Neuronal stem cell (in vitro differentiated cells): ENCODE measurements around the gene PDE6A.
A peak's percentile ranks its signal among the peaks of the same experiment; 100 is the strongest.

Source experiments
- DNase-seq: peaks from one replicate; pipeline ENCODE4 v3.0.0-alpha.2; 2013; ENCODE audit warnings: low spot score
- H2AFZ ChIP-seq: one replicate; pipeline ENCODE4 v1.6.1; 2013; ENCODE audit warnings: mild to moderate bottlenecking, low read length, inconsistent platforms
- H2AK5ac ChIP-seq: 2 replicates; pipeline ENCODE4 v1.6.1; 2013; ENCODE audit warnings: low read depth, mild to moderate bottlenecking, inconsistent platforms, low read length, moderate library complexity, mixed read lengths
- H2BK120ac ChIP-seq: 2 replicates; pipeline ENCODE4 v1.6.1; 2013; ENCODE audit warnings: low read depth, mild to moderate bottlenecking, inconsistent platforms, low read length, moderate library complexity, mixed read lengths
- H2BK12ac ChIP-seq: one replicate; pipeline ENCODE4 v1.6.1; 2013; ENCODE audit warnings: low read length, inconsistent platforms
- H2BK15ac ChIP-seq: 2 replicates; pipeline ENCODE4 v1.6.1; 2013; ENCODE audit warnings: mild to moderate bottlenecking, low read length, inconsistent platforms, mixed read lengths
- H2BK5ac ChIP-seq: one replicate; pipeline ENCODE4 v1.6.1; 2013; ENCODE audit warnings: inconsistent platforms, mild to moderate bottlenecking, low read length, moderate library complexity
- H3K14ac ChIP-seq: one replicate; pipeline ENCODE4 v1.6.1; 2013; ENCODE audit warnings: low read length, inconsistent platforms
- H3K18ac ChIP-seq: 2 replicates; pipeline ENCODE4 v1.6.1; 2013; ENCODE audit warnings: low read length, inconsistent platforms
- H3K23ac ChIP-seq: 2 replicates; pipeline ENCODE4 v1.6.1; 2013; ENCODE audit warnings: low read depth, mild to moderate bottlenecking, mixed read lengths, low read length, inconsistent platforms; ENCODE audit not compliant: poor library complexity
- H3K27ac ChIP-seq: replicated peaks from 3 replicates; pipeline ENCODE4 v1.5.1; 2013; ENCODE audit warnings: low read length, inconsistent platforms
- H3K27me3 ChIP-seq, 3 experiments: 2 replicates each; pipeline ENCODE4 v1.6.1; 2013; ENCODE audit warnings: low read length in 3 of 3, mild to moderate bottlenecking in 2 of 3, inconsistent platforms in 1 of 3, low read depth in 1 of 3, mixed read lengths in 1 of 3, moderate library complexity in 1 of 3; ENCODE audit not compliant: control insufficient read depth in 3 of 3, insufficient read depth in 3 of 3
- H3K36me3 ChIP-seq, 2 donors: replicated peaks in 1 of 2; 2 replicates each; pipeline ENCODE4 v1.6.1; 2013; ENCODE audit warnings: low read length in 2 of 2; ENCODE audit not compliant: control insufficient read depth in 2 of 2, insufficient read depth in 2 of 2
- H3K4ac ChIP-seq: 2 replicates; pipeline ENCODE4 v1.6.1; 2013; ENCODE audit warnings: inconsistent platforms, mild to moderate bottlenecking, low read length, moderate library complexity
- H3K4me1 ChIP-seq, 2 donors: 1 replicate in 1 of 2; 2 replicates in 1 of 2; pipeline ENCODE4 v1.6.1; 2013; ENCODE audit warnings: low read length in 2 of 2, low read depth in 1 of 2; ENCODE audit not compliant: control insufficient read depth in 2 of 2, insufficient read depth in 1 of 2
- H3K4me2 ChIP-seq: one replicate; pipeline ENCODE4 v1.6.1; 2013; ENCODE audit warnings: mild to moderate bottlenecking, low read length, inconsistent platforms; ENCODE audit not compliant: insufficient read depth, poor library complexity, severe bottlenecking
- H3K4me3 ChIP-seq, 2 donors: 2 replicates each; pipeline ENCODE4 v1.5.1; 2013; ENCODE audit warnings: low read length in 2 of 2, mild to moderate bottlenecking in 2 of 2, inconsistent platforms in 1 of 2, moderate library complexity in 1 of 2
- H3K79me1 ChIP-seq: one replicate; pipeline ENCODE4 v1.6.1; 2013; ENCODE audit warnings: low read depth, mild to moderate bottlenecking, inconsistent platforms, low read length, moderate library complexity
- H3K9ac ChIP-seq: one replicate; pipeline ENCODE4 v1.6.1; 2013; ENCODE audit warnings: mild to moderate bottlenecking, low read depth, low read length, inconsistent platforms; ENCODE audit not compliant: poor library complexity
- H3K9me3 ChIP-seq, 2 donors: replicated peaks in 1 of 2; 2 replicates each; pipeline versions ENCODE3 to v1.6.1; 2013; ENCODE audit warnings: low read length in 2 of 2, mild to moderate bottlenecking in 2 of 2, inconsistent platforms in 1 of 2, low read depth in 1 of 2, mixed read lengths in 1 of 2, moderate library complexity in 1 of 2; ENCODE audit not compliant: control insufficient read depth in 2 of 2, insufficient read depth in 1 of 2
- H4K8ac ChIP-seq: one replicate; pipeline ENCODE4 v1.6.1; 2013; ENCODE audit warnings: low read depth, mild to moderate bottlenecking, inconsistent platforms, low read length, moderate library complexity
- H4K91ac ChIP-seq: one replicate; pipeline ENCODE4 v1.6.1; 2013; ENCODE audit warnings: low read length, low read depth, mild to moderate bottlenecking, inconsistent platforms; ENCODE audit not compliant: poor library complexity
- WGBS, 2 donors: extraction: QIAGEN DNeasy Blood & Tissue Kit; methylation state at CpG; one replicate each; pipeline ENCODE4 v1.1.7; 2013; ENCODE audit warnings: missing lambda C conversion rate in 2 of 2, mixed read lengths in 1 of 2; ENCODE audit not compliant: insufficient read length in 2 of 2, insufficient replicate concordance in 1 of 2; ENCODE audit errors: extremely low coverage in 2 of 2; 5-methylcytosine and 5-hydroxymethylcytosine counted together

PDE6A gene

DNA sequence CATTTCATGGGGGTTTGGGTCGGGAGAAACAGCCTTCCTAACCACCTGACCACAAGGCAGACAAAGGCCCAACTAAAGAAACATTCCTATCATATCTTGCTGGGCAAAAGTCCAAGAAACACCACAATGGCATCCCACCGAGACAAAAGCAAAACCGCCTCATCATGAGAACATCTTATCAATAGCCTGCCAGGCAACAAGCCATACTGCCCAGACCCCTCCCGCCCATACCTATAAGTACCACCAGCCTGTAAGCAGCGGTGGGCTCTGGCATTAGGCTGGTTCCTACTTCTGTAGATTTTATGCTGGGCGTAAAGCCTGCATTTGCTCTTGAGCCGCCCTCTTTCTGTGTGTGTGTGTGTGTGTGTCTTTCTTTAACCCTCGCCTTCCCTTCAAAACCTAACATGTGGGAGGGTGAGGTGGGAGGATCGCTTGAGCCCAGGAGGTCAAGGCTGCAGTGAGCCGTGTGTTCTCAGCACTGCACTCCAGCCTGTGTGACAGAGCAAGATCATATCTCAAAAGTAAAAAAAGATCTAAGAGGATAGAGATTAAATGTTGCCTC is 56.9 kb downstream of the PDE6A start:
- Histone ChIP-seq H3K36me3 (no peaks in the 10 kb centered on the region), H3K27ac (no peak overlapping the region), H3K4ac (no peak overlapping the region), H3K18ac (no peak overlapping the region), H3K23ac (no peak overlapping the region), H2BK120ac (no peak overlapping the region), H3K79me1 (no peaks in the 10 kb centered on the region), H2BK5ac (no peak overlapping the region), H3K4me1 (peaks cover 0 to 2% of the 10 kb centered on the region in 2 donors), H4K8ac (no peak overlapping the region), H3K4me3 (no peak overlapping the region), H2AK5ac (no peak overlapping the region), H3K9ac (no peak overlapping the region), H2BK12ac (no peak overlapping the region), H3K14ac (no peak overlapping the region), H4K91ac (no peak overlapping the region), H3K4me2 (no peak overlapping the region), H3K27me3 (no peaks in the 10 kb centered on the region), H3K9me3 (no peaks in the 10 kb centered on the region), H2BK15ac (no peak overlapping the region), H2AFZ (peak overlapping the region; percentile 12)
- no peak for DNase-seq
- no CpG with 5 or more reads among the region's 10 CpGs for WGBS, 2 donors

DNA sequence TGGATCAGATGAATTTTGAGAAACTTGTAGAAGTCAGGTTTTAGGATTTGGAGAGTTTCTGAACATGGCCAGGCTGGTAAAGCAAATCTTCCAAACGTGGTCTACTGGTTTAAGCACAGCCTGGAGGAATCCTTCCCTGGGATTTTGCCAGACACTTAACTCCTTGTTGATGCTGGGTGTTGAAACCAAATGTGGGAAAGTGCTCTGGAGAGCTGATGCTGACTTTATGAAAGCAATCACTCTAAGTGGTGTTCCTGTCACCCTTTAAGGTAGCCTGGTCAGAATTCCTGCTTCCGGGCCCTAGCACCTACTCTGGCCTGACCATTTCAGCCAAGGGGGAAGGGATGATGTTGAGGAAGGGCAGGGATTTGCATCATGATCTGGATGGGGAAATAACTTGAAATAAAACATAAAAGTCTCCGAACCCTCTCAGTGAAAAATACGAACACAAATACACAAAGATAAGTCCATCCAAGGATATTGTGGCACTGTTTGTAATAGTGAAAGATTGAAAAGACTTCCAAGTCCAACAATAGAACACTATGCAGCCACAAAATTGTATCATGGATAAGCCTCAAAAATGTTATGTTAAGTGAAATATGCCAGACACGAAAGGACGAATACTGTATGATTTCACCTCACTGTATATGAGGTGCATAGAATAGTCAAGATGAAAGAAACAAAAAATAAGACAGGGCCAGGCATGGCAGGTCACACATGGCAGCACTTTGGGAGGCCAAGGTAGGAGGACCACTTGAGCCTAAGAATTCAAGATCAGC is 57.7 kb downstream of the PDE6A start:
- Histone ChIP-seq H4K8ac (no peak overlapping the region), H3K18ac (no peak overlapping the region), H3K36me3 (no peaks in the 10 kb centered on the region), H3K4me1 (peaks cover 0 to 2% of the 10 kb centered on the region in 2 donors), H3K79me1 (no peaks in the 10 kb centered on the region), H3K4me3 (no peak overlapping the region), H3K4me2 (no peak overlapping the region), H2AFZ (no peak overlapping the region), H2BK12ac (no peak overlapping the region), H2BK120ac (no peak overlapping the region), H3K23ac (no peak overlapping the region), H2BK5ac (no peak overlapping the region), H3K14ac (no peak overlapping the region), H3K9me3 (no peaks in the 10 kb centered on the region), H2AK5ac (no peak overlapping the region), H3K4ac (no peak overlapping the region), H3K27ac (no peak overlapping the region), H3K9ac (no peak overlapping the region), H3K27me3 (no peaks in the 10 kb centered on the region), H2BK15ac (no peak overlapping the region), H4K91ac (no peak overlapping the region)
- no peak for DNase-seq
- no CpG with 5 or more reads among the region's 6 CpGs for WGBS, 2 donors

GRCh38 chr5:149886060-149886459 is 58.5 kb downstream of the PDE6A start:
- Histone ChIP-seq H3K27me3 (no peaks in the 10 kb centered on the region), H2BK120ac (no peak overlapping the region), H3K4me1 (peaks cover 0 to 2% of the 10 kb centered on the region in 2 donors), H3K18ac (no peak overlapping the region), H3K14ac (no peak overlapping the region), H3K79me1 (no peaks in the 10 kb centered on the region), H2BK5ac (no peak overlapping the region), H3K23ac (no peak overlapping the region), H2AFZ (no peak overlapping the region), H3K9me3 (no peaks in the 10 kb centered on the region), H4K8ac (no peak overlapping the region), H3K36me3 (no peaks in the 10 kb centered on the region), H3K9ac (no peak overlapping the region), H4K91ac (no peak overlapping the region), H2AK5ac (no peak overlapping the region), H2BK15ac (no peak overlapping the region), H3K4me2 (no peak overlapping the region), H3K4me3 (no peak overlapping the region), H2BK12ac (no peak overlapping the region), H3K27ac (no peak overlapping the region), H3K4ac (no peak overlapping the region)
- no peak for DNase-seq
- WGBS, 2 donors: no CpG with 5 or more reads among the region's 7 CpGs

- H3K27me3 ChIP-seq: no peaks in the 10 kb centered on the region
- no peak overlapping the region for H3K9ac ChIP-seq
- H3K36me3 ChIP-seq: no peaks in the 10 kb centered on the region
- no peak overlapping the region for H4K91ac ChIP-seq
- no peak overlapping the region for H2BK5ac ChIP-seq
- no peak overlapping the region for H2BK12ac ChIP-seq
- no peaks in the 10 kb centered on the region for H3K79me1 ChIP-seq
- no peak overlapping the region for H3K4me3 ChIP-seq
- H2AFZ ChIP-seq: no peak overlapping the region
- H2BK120ac ChIP-seq: no peak overlapping the region
- peaks cover 0 to 2% of the 10 kb centered on the region in 2 donors for H3K4me1 ChIP-seq
- H4K8ac ChIP-seq: no peak overlapping the region
- H3K14ac ChIP-seq: no peak overlapping the region
- H2AK5ac ChIP-seq: no peak overlapping the region
- H3K27ac ChIP-seq: no peak overlapping the region
- no CpG with 5 or more reads among the region's 2 CpGs for WGBS, 2 donors
- no peak overlapping the region for H3K4me2 ChIP-seq
- no peaks in the 10 kb centered on the region for H3K9me3 ChIP-seq
- H2BK15ac ChIP-seq: no peak overlapping the region
- no peak for DNase-seq
- no peak overlapping the region for H3K23ac ChIP-seq
- H3K18ac ChIP-seq: no peak overlapping the region
- no peak overlapping the region for H3K4ac ChIP-seq
Observed at GRCh38 chr5:149885513-149885912, 59.1 kb downstream of the PDE6A start.
